Trophoblast cell (in vitro differentiated cells and primary cell): Measurements from ENCODE around the gene SPI1.

ENCODE experiments used
- DNase-seq, 2 donors: peaks; one replicate each; pipeline ENCODE4 v3.0.0-alpha.2; 2016
- H2AFZ ChIP-seq: 2 replicates; pipeline ENCODE4 v1.6.1; 2013; ENCODE audit warnings: low read length, moderate library complexity, mild to moderate bottlenecking; ENCODE audit not compliant: insufficient read depth, poor library complexity
- H2AK5ac ChIP-seq: 2 replicates; pipeline ENCODE4 v1.6.1; 2013; ENCODE audit warnings: mild to moderate bottlenecking, low read length
- H2BK120ac ChIP-seq: 2 replicates; pipeline ENCODE4 v1.6.1; 2013; ENCODE audit warnings: low read length, mild to moderate bottlenecking, moderate library complexity; ENCODE audit not compliant: insufficient read depth, poor library complexity
- H2BK12ac ChIP-seq: 2 replicates; pipeline ENCODE4 v1.6.1; 2013; ENCODE audit warnings: mild to moderate bottlenecking, low read length, moderate library complexity
- H2BK5ac ChIP-seq: 2 replicates; pipeline ENCODE4 v1.6.1; 2013; ENCODE audit warnings: low read length, low read depth, moderate library complexity, mild to moderate bottlenecking; ENCODE audit not compliant: poor library complexity
- H3K14ac ChIP-seq: 2 replicates; pipeline ENCODE4 v1.6.1; 2013; ENCODE audit warnings: mild to moderate bottlenecking, low read length
- H3K18ac ChIP-seq: 2 replicates; pipeline ENCODE4 v1.6.1; 2013; ENCODE audit warnings: mild to moderate bottlenecking, low read length
- H3K23ac ChIP-seq: 2 replicates; pipeline ENCODE4 v1.6.1; 2013; ENCODE audit warnings: low read length
- H3K27ac ChIP-seq: 2 replicates; pipeline ENCODE4 v1.5.1; 2013; ENCODE audit warnings: low read depth, mild to moderate bottlenecking, inconsistent platforms, low read length, moderate library complexity
- H3K27me3 ChIP-seq: 2 replicates; pipeline ENCODE4 v1.6.1; 2013; ENCODE audit warnings: inconsistent platforms, mild to moderate bottlenecking, low read length, moderate library complexity; ENCODE audit not compliant: insufficient read depth
- H3K36me3 ChIP-seq, 2 experiments: 1 replicate in 1 of 2; 2 replicates in 1 of 2; pipeline ENCODE4 v1.6.1; 2013; ENCODE audit warnings: low read length in 2 of 2, mild to moderate bottlenecking in 2 of 2, moderate library complexity in 1 of 2; ENCODE audit not compliant: insufficient read depth in 2 of 2, control insufficient read depth in 1 of 2
- H3K4ac ChIP-seq: 2 replicates; pipeline ENCODE4 v1.6.1; 2013; ENCODE audit warnings: low read depth, mild to moderate bottlenecking, low read length, moderate library complexity
- H3K4me1 ChIP-seq, 2 experiments: 1 replicate in 1 of 2; 2 replicates in 1 of 2; pipeline ENCODE4 v1.6.1; 2013; ENCODE audit warnings: low read length in 2 of 2, mild to moderate bottlenecking in 2 of 2, moderate library complexity in 1 of 2; ENCODE audit not compliant: insufficient read depth in 2 of 2, control insufficient read depth in 1 of 2
- H3K4me2 ChIP-seq: 2 replicates; pipeline ENCODE4 v1.6.1; 2013; ENCODE audit warnings: inconsistent platforms, mild to moderate bottlenecking, low read length, moderate library complexity
- H3K4me3 ChIP-seq: 2 replicates; pipeline ENCODE4 v1.5.1; 2013; ENCODE audit warnings: mild to moderate bottlenecking, low read depth, low read length, inconsistent platforms
- H3K79me1 ChIP-seq: one replicate; pipeline ENCODE4 v1.6.1; 2013; ENCODE audit warnings: low read length
- H3K79me2 ChIP-seq: 2 replicates; pipeline ENCODE4 v1.6.1; 2013; ENCODE audit warnings: low read length, mild to moderate bottlenecking; ENCODE audit not compliant: control insufficient read depth, insufficient read depth, poor library complexity
- H3K9ac ChIP-seq: 2 replicates; pipeline ENCODE4 v1.6.1; 2013; ENCODE audit warnings: mild to moderate bottlenecking, low read length
- H3K9me3 ChIP-seq: 2 replicates; pipeline ENCODE4 v1.6.1; 2013; ENCODE audit warnings: low read depth, mild to moderate bottlenecking, control low read depth, inconsistent platforms, low read length; ENCODE audit not compliant: insufficient read depth
- H4K12ac ChIP-seq: 2 replicates; pipeline ENCODE4 v1.6.1; 2013; ENCODE audit warnings: low read depth, mild to moderate bottlenecking, low read length, moderate library complexity
- H4K8ac ChIP-seq: 2 replicates; pipeline ENCODE4 v1.6.1; 2013; ENCODE audit warnings: low read depth, mild to moderate bottlenecking, low read length, moderate library complexity
- H4K91ac ChIP-seq: one replicate; pipeline ENCODE4 v1.6.1; 2013; ENCODE audit warnings: low read depth, mild to moderate bottlenecking, low read length, moderate library complexity
- WGBS: extraction: QIAGEN DNeasy Blood & Tissue Kit; methylation state at CpG from one replicate; pipeline ENCODE4 v1.1.7; 2013; ENCODE audit warnings: missing lambda C conversion rate; ENCODE audit not compliant: insufficient read length, insufficient coverage; ENCODE audit errors: extremely low coverage; 5-methylcytosine and 5-hydroxymethylcytosine counted together

The SPI1 gene

DNA sequence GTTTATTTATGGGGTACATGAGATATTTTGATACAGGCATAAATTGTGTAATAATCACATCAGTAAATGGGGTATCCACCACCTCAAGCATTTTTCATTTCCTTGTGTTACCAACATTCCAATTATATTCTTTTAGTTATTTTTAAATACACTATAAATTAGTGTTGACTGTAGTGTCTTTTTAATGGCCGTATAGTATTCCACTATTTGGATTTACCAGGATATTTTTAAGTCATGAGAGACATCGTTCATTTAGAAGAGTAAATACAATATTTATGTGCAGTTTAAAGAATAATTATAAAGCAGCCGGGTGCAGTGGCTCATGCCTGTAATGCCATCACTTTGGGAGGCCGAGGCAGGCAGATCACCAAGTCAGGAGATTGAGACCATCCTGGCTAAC is 6.2 kb upstream of the SPI1 start:
- H3K23ac ChIP-seq: no peak overlapping the region
- no peak overlapping the region for H3K4me2 ChIP-seq
- no peak overlapping the region for H4K91ac ChIP-seq
- H3K27me3 ChIP-seq: no peaks in the 10 kb centered on the region
- no peak overlapping the region for H3K9ac ChIP-seq
- H3K9me3 ChIP-seq: no peaks in the 10 kb centered on the region
- H4K12ac ChIP-seq: no peak overlapping the region
- WGBS: no CpG with 5 or more reads among the region's 4 CpGs
- no peak overlapping the region for H2BK120ac ChIP-seq
- no peak overlapping the region for H2AFZ ChIP-seq
- H3K79me1 ChIP-seq: no peaks in the 10 kb centered on the region
- no peak overlapping the region for H3K14ac ChIP-seq
- DNase-seq: no peak
- H3K79me2 ChIP-seq: no peaks in the 10 kb centered on the region
- H3K4me1 ChIP-seq: no peaks in the 10 kb centered on the region
- H3K36me3 ChIP-seq: no peaks in the 10 kb centered on the region
- no peak overlapping the region for H2AK5ac ChIP-seq
- no peak overlapping the region for H3K4ac ChIP-seq
- H2BK12ac ChIP-seq: no peak overlapping the region
- no peak overlapping the region for H4K8ac ChIP-seq
- no peak overlapping the region for H2BK5ac ChIP-seq
- H3K4me3 ChIP-seq: no peak overlapping the region
- no peak overlapping the region for H3K27ac ChIP-seq
- no peak overlapping the region for H3K18ac ChIP-seq

DNA sequence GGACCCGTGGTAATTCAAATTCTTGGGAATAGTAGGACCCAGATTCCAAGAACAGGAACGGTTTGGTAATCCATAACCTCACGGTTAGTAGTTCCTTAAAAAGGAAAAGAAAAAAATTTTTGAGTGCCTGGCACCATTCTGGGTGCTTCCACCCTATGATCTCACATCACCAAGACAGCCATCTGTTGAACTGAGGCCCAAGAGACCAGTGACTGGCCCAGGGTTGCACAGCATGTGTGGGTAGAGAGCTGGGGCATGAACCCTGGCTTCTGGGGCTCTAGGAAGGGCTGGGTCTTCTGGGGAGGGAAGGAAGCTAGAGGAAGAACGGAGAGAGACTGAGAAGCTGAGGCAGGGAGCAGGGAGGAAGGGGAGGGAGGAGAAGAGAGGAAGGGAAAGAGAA is 4.7 kb upstream of the SPI1 start:
- no peaks in the 10 kb centered on the region for H3K4me1 ChIP-seq
- no peak overlapping the region for H4K91ac ChIP-seq
- no peak overlapping the region for H3K4ac ChIP-seq
- H2BK120ac ChIP-seq: no peak overlapping the region
- no CpG with 5 or more reads among the region's 4 CpGs for WGBS
- no peak overlapping the region for H2AFZ ChIP-seq
- no peak overlapping the region for H3K4me2 ChIP-seq
- H2BK5ac ChIP-seq: no peak overlapping the region
- no peaks in the 10 kb centered on the region for H3K79me2 ChIP-seq
- no peak overlapping the region for H4K12ac ChIP-seq
- no peaks in the 10 kb centered on the region for H3K79me1 ChIP-seq
- H2BK12ac ChIP-seq: no peak overlapping the region
- H3K23ac ChIP-seq: no peak overlapping the region
- no peak overlapping the region for H3K27ac ChIP-seq
- H2AK5ac ChIP-seq: no peak overlapping the region
- H3K4me3 ChIP-seq: no peak overlapping the region
- H3K14ac ChIP-seq: no peak overlapping the region
- no peaks in the 10 kb centered on the region for H3K9me3 ChIP-seq
- no peaks in the 10 kb centered on the region for H3K27me3 ChIP-seq
- no peak overlapping the region for H4K8ac ChIP-seq
- no peaks in the 10 kb centered on the region for H3K36me3 ChIP-seq
- H3K9ac ChIP-seq: no peak overlapping the region
- no peak for DNase-seq
- no peak overlapping the region for H3K18ac ChIP-seq

DNA sequence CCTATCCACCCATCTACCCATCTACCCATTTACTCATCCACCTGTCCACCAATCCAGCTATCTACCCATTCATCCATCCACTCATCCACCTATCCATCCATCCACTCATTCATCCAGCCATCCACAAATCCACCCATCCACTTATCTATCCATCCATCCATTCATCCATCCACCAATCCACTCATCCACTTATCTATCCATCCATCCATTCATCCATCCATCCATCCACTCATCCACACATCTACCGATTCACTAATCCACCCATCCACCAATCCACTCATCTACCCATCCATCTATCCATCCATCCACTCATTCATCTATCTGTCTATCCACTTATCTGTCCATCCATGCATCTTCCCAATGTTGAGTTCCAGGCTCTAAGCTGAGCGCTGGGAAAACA is 1.7 kb upstream of the SPI1 start:
- Histone ChIP-seq H3K23ac (no peak overlapping the region), H4K91ac (no peak overlapping the region), H2BK120ac (no peak overlapping the region), H3K14ac (no peak overlapping the region), H3K27me3 (no peaks in the 10 kb centered on the region), H2BK12ac (no peak overlapping the region), H3K27ac (no peak overlapping the region), H3K18ac (no peak overlapping the region), H3K9me3 (no peaks in the 10 kb centered on the region), H3K4ac (no peak overlapping the region), H3K9ac (no peak overlapping the region), H3K4me1 (no peaks in the 10 kb centered on the region), H3K4me2 (no peak overlapping the region), H3K79me2 (no peaks in the 10 kb centered on the region), H3K4me3 (no peak overlapping the region), H4K8ac (no peak overlapping the region), H3K36me3 (no peaks in the 10 kb centered on the region), H4K12ac (no peak overlapping the region), H2AFZ (no peak overlapping the region), H3K79me1 (no peaks in the 10 kb centered on the region), H2BK5ac (no peak overlapping the region), H2AK5ac (no peak overlapping the region)
- WGBS: 100% methylated on average over 1 of the region's 2 CpGs
- no peak for DNase-seq

DNA sequence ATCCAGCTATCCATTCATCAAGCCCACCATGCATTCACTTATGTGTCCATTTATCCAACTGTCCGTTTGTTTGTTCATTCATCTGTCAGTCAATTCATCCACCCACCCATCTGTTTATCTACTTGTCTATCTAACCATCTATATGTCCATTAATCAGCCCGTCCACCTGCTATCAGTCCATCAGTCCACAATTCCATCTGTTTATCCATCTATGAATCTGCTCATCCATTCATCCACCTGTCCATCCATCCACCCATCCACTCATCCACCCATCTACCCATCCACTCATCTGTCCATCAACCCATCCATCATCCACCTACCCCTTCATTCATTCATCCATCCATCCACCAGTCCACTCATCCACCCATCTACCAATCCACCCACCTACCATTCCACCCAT is 970 bp upstream of the SPI1 start:
- Histone ChIP-seq H4K8ac (no peak overlapping the region), H3K79me1 (no peaks in the 10 kb centered on the region), H3K27me3 (no peaks in the 10 kb centered on the region), H3K27ac (no peak overlapping the region), H3K4ac (no peak overlapping the region), H3K79me2 (no peaks in the 10 kb centered on the region), H2AK5ac (no peak overlapping the region), H3K4me3 (no peak overlapping the region), H2AFZ (no peak overlapping the region), H2BK120ac (no peak overlapping the region), H3K23ac (no peak overlapping the region), H3K4me1 (peaks cover 4% of the 10 kb centered on the region in 2 experiments), H3K18ac (no peak overlapping the region), H3K36me3 (no peaks in the 10 kb centered on the region), H2BK5ac (no peak overlapping the region), H4K91ac (no peak overlapping the region), H4K12ac (no peak overlapping the region), H3K9me3 (no peaks in the 10 kb centered on the region), H2BK12ac (no peak overlapping the region), H3K4me2 (no peak overlapping the region), H3K9ac (no peak overlapping the region), H3K14ac (no peak overlapping the region)
- WGBS: no CpG with 5 or more reads among the region's 2 CpGs
- DNase-seq: no peak

DNA sequence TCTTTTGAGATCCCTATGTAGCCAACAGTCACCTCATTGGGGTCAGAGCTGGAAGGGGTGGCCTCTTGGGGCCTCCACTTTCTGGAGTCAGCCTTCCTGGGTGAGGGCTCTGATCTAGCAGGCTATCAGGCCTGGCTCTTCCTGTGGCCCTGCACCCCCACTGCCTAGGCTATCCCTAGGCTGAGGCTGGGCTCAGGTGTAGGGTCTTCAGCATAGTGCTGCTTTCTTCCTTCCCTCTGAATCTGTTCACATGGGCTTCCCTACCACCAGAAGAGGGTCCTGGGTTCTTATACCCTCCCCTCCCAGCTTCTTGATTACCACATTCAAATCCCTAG is 456 bp upstream of the SPI1 start:
- Histone ChIP-seq H3K4me1 (peaks cover 5% of the 10 kb centered on the region in 2 experiments), H3K4ac (no peak overlapping the region), H3K79me1 (no peaks in the 10 kb centered on the region), H3K4me3 (no peak overlapping the region), H3K9ac (no peak overlapping the region), H3K23ac (no peak overlapping the region), H2AFZ (no peak overlapping the region), H4K91ac (no peak overlapping the region), H4K12ac (no peak overlapping the region), H2AK5ac (no peak overlapping the region), H3K4me2 (no peak overlapping the region), H4K8ac (no peak overlapping the region), H3K27me3 (no peaks in the 10 kb centered on the region), H2BK120ac (no peak overlapping the region), H3K79me2 (no peaks in the 10 kb centered on the region), H3K36me3 (no peaks in the 10 kb centered on the region), H3K9me3 (no peaks in the 10 kb centered on the region), H2BK12ac (no peak overlapping the region), H3K27ac (no peak overlapping the region), H2BK5ac (no peak overlapping the region), H3K14ac (no peak overlapping the region), H3K18ac (no peak overlapping the region)
- no peak for DNase-seq
